T-cell (primary cell): Measurements from ENCODE around the gene SLC12A1. TPM values are rescaled to one million over a fixed set of nuclear protein-coding genes. Genes with fewer than 3 reads are reported as not detected.
"Not testable (repeated sequence)": the region's sequence is repeated elsewhere in the genome, so short reads cannot be mapped to it uniquely, and the experiment has no call there.

Experiments
- ATAC-seq, 4 experiments: fragments of 200-7000 bp in 3 of 4; fragments of 150-1000 bp in 1 of 4; cut with Tn5 transposase; replicated peaks in 1 of 4; 1 replicate in 3 of 4; 2 replicates in 1 of 4; pipeline ENCODE4 v1.10.0; 2021; ENCODE audit warnings: moderate library complexity in 3 of 4, mild to moderate bottlenecking in 2 of 4, moderate number of reproducible peaks in 1 of 4
- CTCF ChIA-PET, 2 donors: fragments of 300-600 bp; sonication (Branson Sonifier 250); formaldehyde crosslinking; loops; one replicate each; lab custom pipeline; 2022; ENCODE audit warnings: antibody characterized with exemption in 2 of 2; lab: Charles Lee
- POLR2A ChIA-PET, 2 donors: fragments of 300-600 bp; sonication (Branson Sonifier 250); formaldehyde crosslinking; loops; one replicate each; lab custom pipeline; 2022; ENCODE audit warnings: antibody characterized with exemption in 2 of 2; lab: Charles Lee
- DNase-seq, 35 experiments: peaks; one replicate each; pipeline versions ENCODE4 v3.0.0 to v3.0.0-alpha.2; 2013 to 2023
- H3K27ac ChIP-seq: one replicate; pipeline ENCODE4 v1.5.1; 2013; ENCODE audit warnings: low read length
- H3K27me3 ChIP-seq, 2 experiments: replicated peaks in 1 of 2; 1 replicate in 1 of 2; 2 replicates in 1 of 2; pipeline versions ENCODE4 v1.6.1 to v1.7.0; 2013; ENCODE audit warnings: low read length in 1 of 2, mixed read lengths in 1 of 2; ENCODE audit not compliant: control insufficient read depth in 2 of 2, insufficient read depth in 2 of 2; ENCODE audit errors: extremely low read depth in 1 of 2
- H3K36me3 ChIP-seq, 2 donors: 1 replicate in 1 of 2; 2 replicates in 1 of 2; pipeline versions ENCODE4 v1.6.1 to v1.7.0; 2013; ENCODE audit warnings: low read length in 1 of 2; ENCODE audit not compliant: control insufficient read depth in 2 of 2, insufficient read depth in 1 of 2; ENCODE audit errors: extremely low read depth in 1 of 2
- H3K4me1 ChIP-seq, 2 experiments: 1 replicate in 1 of 2; 2 replicates in 1 of 2; pipeline versions ENCODE4 v1.6.1 to v1.7.0; 2013; ENCODE audit warnings: low read length in 2 of 2, mixed read lengths in 1 of 2; ENCODE audit not compliant: insufficient read depth in 2 of 2, control insufficient read depth in 1 of 2; ENCODE audit errors: extremely low read depth in 1 of 2
- H3K4me3 ChIP-seq, 2 donors: 1 replicate in 1 of 2; 2 replicates in 1 of 2; pipeline versions ENCODE4 v1.5.1 to v1.7.0; 2013; ENCODE audit warnings: mild to moderate bottlenecking in 2 of 2, low read length in 1 of 2, moderate library complexity in 1 of 2; ENCODE audit not compliant: control insufficient read depth in 1 of 2; ENCODE audit errors: extremely low read depth in 1 of 2
- H3K9me3 ChIP-seq: 2 replicates; pipeline ENCODE4 v1.7.0; 2013
- H3K27ac Mint-ChIP-seq, 2 donors: one replicate each; pipeline ENCODE4 v1.8.0; 2020 to 2021; ENCODE audit warnings: mild to moderate bottlenecking in 2 of 2, mixed read lengths in 2 of 2
- H3K27me3 Mint-ChIP-seq, 2 donors: one replicate each; pipeline ENCODE4 v1.8.0; 2021 to 2022; ENCODE audit warnings: mixed read lengths in 2 of 2
- H3K36me3 Mint-ChIP-seq: one replicate; pipeline ENCODE4 v1.8.0; 2021; ENCODE audit warnings: mixed read lengths
- H3K4me1 Mint-ChIP-seq, 3 donors: one replicate each; pipeline ENCODE4 v1.8.0; 2020 to 2022; ENCODE audit warnings: mixed read lengths in 3 of 3, mild to moderate bottlenecking in 1 of 3
- H3K4me3 Mint-ChIP-seq, 3 donors: one replicate each; pipeline ENCODE4 v1.8.0; 2020 to 2022; ENCODE audit warnings: mild to moderate bottlenecking in 3 of 3, mixed read lengths in 3 of 3, moderate library complexity in 3 of 3
- H3K9me3 Mint-ChIP-seq, 3 donors: one replicate each; pipeline ENCODE4 v1.8.0; 2020 to 2022; ENCODE audit warnings: mixed read lengths in 3 of 3
- WGBS: methylation state at CpG from one replicate; pipeline ENCODE4 v1.1.5; 2013; ENCODE audit warnings: missing lambda C conversion rate; ENCODE audit not compliant: insufficient coverage; 5-methylcytosine and 5-hydroxymethylcytosine counted together
- total RNA-seq, 35 experiments: library from RNA in 6 of 35; stranded (reverse) in 6 of 35; fragments of 120-200 nt in 1 of 35; gene quantifications; one replicate each; pipeline versions ENCODE4 v1.2.1 to v1.2.4 and lab custom pipeline; 2013 to 2026

SLC12A1 gene
- total RNA-seq, 5 donors from 2014 or later (not counting 1 experiment from before 2014, with no cell fraction given): not detected

DNA sequence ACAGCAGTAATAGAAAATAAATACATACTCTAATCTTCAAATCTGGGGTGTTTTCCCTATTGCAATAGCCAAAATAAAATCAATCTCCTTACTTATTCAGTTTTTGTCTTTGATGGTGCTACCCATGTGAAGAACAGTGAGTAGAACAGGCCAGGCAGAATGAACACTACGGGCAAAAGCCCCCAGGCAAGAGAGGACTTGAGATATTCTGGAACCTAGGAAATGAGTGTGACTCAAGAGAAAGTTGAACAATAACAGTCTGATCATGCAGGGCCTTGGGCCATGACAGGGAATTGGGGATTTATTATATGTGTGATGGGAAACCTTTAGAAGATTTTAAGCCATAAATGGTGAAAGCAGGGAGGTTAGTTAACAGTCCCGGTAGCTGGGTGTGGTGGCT, 111.1 kb downstream of the SLC12A1 start:
- Histone ChIP-seq H3K4me3 (no peak overlapping the region), H3K9me3 (no peaks in the 10 kb centered on the region), H3K36me3 (no peaks in the 10 kb centered on the region), H3K4me1 (no peaks in the 10 kb centered on the region), H3K27ac (no peak overlapping the region), H3K27me3 (no peaks in the 10 kb centered on the region)
- Mint-ChIP-seq H3K4me1 (no peaks in the 10 kb centered on the region), H3K27ac (no peak overlapping the region), H3K27me3 (peaks cover 0 to 7% of the 10 kb centered on the region in 2 donors), H3K9me3 (no peaks in the 10 kb centered on the region), H3K36me3 (no peaks in the 10 kb centered on the region), H3K4me3 (no peak overlapping the region)
- ATAC-seq: no peak
- DNase-seq: no peak
- POLR2A ChIA-PET: no interaction called here
- 55% methylated on average over 1 of the region's 2 CpGs for WGBS
- CTCF ChIA-PET: no interaction called here

DNA sequence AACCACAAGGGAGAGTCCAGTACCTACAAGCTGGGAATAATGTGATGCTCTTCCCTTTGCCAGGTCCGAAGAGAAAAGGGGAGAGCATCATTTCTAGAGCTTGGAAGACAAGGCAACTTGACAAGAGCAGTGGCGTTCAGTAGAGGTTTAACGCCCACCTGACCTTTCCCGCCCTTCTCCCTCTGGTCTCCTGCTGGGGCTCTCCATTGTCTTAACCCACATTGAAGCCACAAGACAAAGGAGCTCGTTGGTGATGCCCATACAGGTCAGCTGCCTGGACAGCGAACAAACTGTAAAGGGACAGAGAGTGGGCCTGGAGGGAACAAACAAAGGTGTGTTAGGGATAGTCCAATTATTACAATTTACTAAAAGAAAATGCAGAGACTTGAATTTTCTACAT, 112.0 kb downstream of the SLC12A1 start:
- H3K4me3 Mint-ChIP-seq: no peak overlapping the region
- 70% methylated on average over 1 of the region's 6 CpGs for WGBS

DNA sequence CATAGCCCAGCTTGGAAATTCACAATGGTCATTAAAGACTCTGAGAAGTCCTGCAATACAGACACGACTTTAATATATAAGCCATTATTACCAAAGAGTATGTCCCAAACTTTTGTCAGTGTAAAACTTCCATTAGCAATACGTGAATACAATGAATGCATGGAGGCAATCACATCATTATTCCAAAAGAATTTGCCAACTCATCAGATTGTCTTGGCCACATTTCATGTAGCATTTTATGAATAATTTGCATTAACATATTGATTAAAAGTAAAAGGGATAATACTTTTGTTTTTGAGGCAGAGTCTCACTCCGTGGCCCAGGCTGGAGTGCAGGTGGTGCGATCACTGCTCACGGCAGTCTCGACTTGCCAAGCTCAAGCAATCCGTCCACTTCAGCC, 117.2 kb downstream of the SLC12A1 start:
- Mint-ChIP-seq H3K9me3 (no peaks in the 10 kb centered on the region), H3K4me1 (no peaks in the 10 kb centered on the region), H3K27ac (no peak overlapping the region), H3K36me3 (no peaks in the 10 kb centered on the region), H3K27me3 (no peaks in the 10 kb centered on the region), H3K4me3 (no peak overlapping the region)
- WGBS: 92% methylated on average over 5 of the region's 7 CpGs
- H3K9me3 ChIP-seq: no peaks in the 10 kb centered on the region
- no peaks in the 10 kb centered on the region for H3K36me3 ChIP-seq
- no peaks in the 10 kb centered on the region for H3K27me3 ChIP-seq
- H3K4me1 ChIP-seq: no peaks in the 10 kb centered on the region
- ChIA-PET CTCF (no interaction called here), POLR2A (no interaction called here)
- DNase-seq (no peak), ATAC-seq (no peak)
- no peak overlapping the region for H3K27ac ChIP-seq
- H3K4me3 ChIP-seq: no peak overlapping the region

More for the DNA sequence above, 112.0 kb downstream of the SLC12A1 start:
- H3K27me3 ChIP-seq: no peaks in the 10 kb centered on the region
- no peaks in the 10 kb centered on the region for H3K9me3 ChIP-seq
- Mint-ChIP-seq H3K36me3 (no peaks in the 10 kb centered on the region), H3K27me3 (peaks cover 0 to 7% of the 10 kb centered on the region in 2 donors), H3K9me3 (no peaks in the 10 kb centered on the region), H3K27ac (no peak overlapping the region), H3K4me1 (no peaks in the 10 kb centered on the region)
- DNase-seq: no peak
- no peak overlapping the region for H3K27ac ChIP-seq
- CTCF ChIA-PET: interaction anchor here (0.5 to 0.6 kb wide), 2 partner anchors 43 to 431 kb away, joined by 3 to 4 read pairs; no protein-coding TSS in a partner anchor
- no peaks in the 10 kb centered on the region for H3K4me1 ChIP-seq
- no peak for ATAC-seq
- POLR2A ChIA-PET: no interaction called here
- no peaks in the 10 kb centered on the region for H3K36me3 ChIP-seq
- H3K4me3 ChIP-seq: no peak overlapping the region

DNA sequence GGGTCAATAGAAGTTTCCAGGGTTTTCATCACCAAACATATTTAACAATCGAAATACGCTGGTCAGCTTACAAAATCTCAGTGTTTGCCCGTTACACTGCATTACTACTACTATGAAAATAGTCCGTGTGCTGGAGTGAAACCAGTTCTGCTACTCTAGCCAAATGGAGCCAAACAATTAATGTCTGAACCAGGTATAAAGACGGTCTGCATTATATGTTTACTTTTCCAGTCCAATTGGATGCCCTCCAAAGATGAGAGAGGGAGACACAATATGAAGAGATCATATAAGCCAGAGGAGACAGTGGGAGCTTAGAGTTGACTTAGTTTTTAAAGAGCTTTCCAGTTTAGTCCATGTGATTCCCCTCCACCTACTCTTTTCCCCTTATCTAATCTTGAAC, 118.8 kb downstream of the SLC12A1 start:
- no peak for DNase-seq
- Histone ChIP-seq H3K9me3 (no peaks in the 10 kb centered on the region), H3K27ac (no peak overlapping the region), H3K36me3 (no peaks in the 10 kb centered on the region), H3K27me3 (no peaks in the 10 kb centered on the region), H3K4me3 (no peak overlapping the region), H3K4me1 (no peaks in the 10 kb centered on the region)
- Mint-ChIP-seq H3K27ac (no peak overlapping the region), H3K36me3 (no peaks in the 10 kb centered on the region), H3K4me3 (no peak overlapping the region), H3K27me3 (no peaks in the 10 kb centered on the region), H3K9me3 (no peaks in the 10 kb centered on the region), H3K4me1 (peaks cover 1 to 4% (median 2%) of the 10 kb centered on the region in 3 donors)
- WGBS: 77% methylated on average over 5 of the region's 5 CpGs
- no peak for ATAC-seq
- CTCF ChIA-PET: no interaction called here
- POLR2A ChIA-PET: interaction anchor here in 1 of 2 donors (0.6 kb wide), 1 partner anchor 10 kb away, joined by 6 read pairs; no protein-coding TSS in a partner anchor

DNA sequence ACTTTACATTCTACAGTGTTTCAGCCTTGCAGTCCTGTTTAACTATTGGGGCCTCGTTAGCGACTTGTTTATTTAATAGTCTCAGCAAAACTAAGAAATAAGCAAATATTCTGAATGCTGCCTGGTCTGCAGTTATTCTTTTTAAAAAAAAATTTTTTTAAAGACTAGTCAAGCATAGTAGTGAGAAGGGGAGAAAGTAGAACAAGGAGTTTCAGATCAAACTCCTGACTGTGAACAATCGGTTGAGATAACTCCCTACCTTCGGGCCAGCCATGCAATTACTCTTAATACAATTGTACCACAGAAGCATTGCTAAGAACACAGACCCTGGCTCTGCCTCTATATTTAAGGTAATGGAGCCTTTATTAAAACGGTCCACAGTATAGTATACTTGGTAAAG, 119.3 kb downstream of the SLC12A1 start:
- H3K4me1 ChIP-seq: peaks cover 2% of the 10 kb centered on the region in 2 experiments
- no CpG with 5 or more reads among the region's 5 CpGs for WGBS
- Mint-ChIP-seq H3K36me3 (no peaks in the 10 kb centered on the region), H3K4me3 (no peak overlapping the region), H3K27ac (no peak overlapping the region), H3K27me3 (no peaks in the 10 kb centered on the region), H3K9me3 (no peaks in the 10 kb centered on the region), H3K4me1 (peaks cover 6 to 8% (median 7%) of the 10 kb centered on the region in 3 donors)
- no peak for DNase-seq
- ChIA-PET POLR2A (no interaction called here), CTCF (no interaction called here)
- H3K27me3 ChIP-seq: no peaks in the 10 kb centered on the region
- H3K36me3 ChIP-seq: no peaks in the 10 kb centered on the region
- H3K9me3 ChIP-seq: no peaks in the 10 kb centered on the region
- no peak overlapping the region for H3K27ac ChIP-seq
- no peak overlapping the region for H3K4me3 ChIP-seq
- ATAC-seq: no peak

DNA sequence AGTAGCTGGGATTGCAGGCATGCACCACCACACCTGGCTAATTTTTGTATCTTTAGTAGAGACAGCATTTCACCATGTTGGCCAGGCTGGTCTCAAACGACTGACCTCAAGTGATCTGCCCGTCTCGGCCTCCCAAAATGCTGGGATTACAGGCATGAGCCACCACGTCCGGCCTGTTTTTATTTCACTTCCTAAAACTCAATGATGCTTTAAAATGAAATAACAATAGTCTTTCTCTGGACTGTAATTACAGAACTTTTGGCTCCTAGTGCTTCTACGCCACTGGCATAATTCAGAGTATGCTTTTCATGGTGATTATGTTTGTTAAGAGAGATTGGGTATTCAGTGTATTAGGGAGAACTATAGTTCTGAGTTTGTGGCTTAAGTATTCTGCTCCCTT, 120.1 kb downstream of the SLC12A1 start:
- H3K36me3 ChIP-seq, H3K4me1 ChIP-seq, H3K27me3 Mint-ChIP-seq, ATAC-seq, H3K4me3 Mint-ChIP-seq, H3K36me3 Mint-ChIP-seq, H3K27ac Mint-ChIP-seq, H3K27ac ChIP-seq, H3K9me3 Mint-ChIP-seq, H3K4me3 ChIP-seq, H3K27me3 ChIP-seq, CTCF ChIA-PET, H3K9me3 ChIP-seq, POLR2A ChIA-PET, DNase-seq: not testable (repeated sequence)
- WGBS: 95% methylated on average over 3 of the region's 6 CpGs
- H3K4me1 Mint-ChIP-seq: peaks cover 10 to 13% (median 13%) of the 10 kb centered on the region in 3 donors
